Activated CD8-positive, alpha-beta T cell treated with anti-CD3 and anti-CD28 coated beads for 36 hours (primary cell): ENCODE measurements around the gene SPATA46. TPM values are rescaled to one million over a fixed set of nuclear protein-coding genes. Genes with fewer than 3 reads are reported as not detected.

Experiments
- ATAC-seq: fragments of 200-7000 bp; cut with Tn5 transposase; one replicate; pipeline ENCODE4 v1.10.0; 2021; ENCODE audit warnings: mild to moderate bottlenecking, moderate library complexity
- CTCF ChIA-PET: fragments of 350-600 bp; sonication (Branson Sonifier 250); formaldehyde crosslinking; loops from one replicate; lab custom pipeline; 2021; ENCODE audit warnings: antibody characterized with exemption; lab: Charles Lee
- POLR2A ChIA-PET: fragments of 350-600 bp; sonication (Branson Sonifier 250); formaldehyde crosslinking; loops from one replicate; lab custom pipeline; 2021; ENCODE audit warnings: antibody characterized with exemption; lab: Charles Lee
- DNase-seq: peaks from one replicate; pipeline ENCODE4 v3.0.0-alpha.2; 2020
- H3K27ac Mint-ChIP-seq: one replicate; pipeline ENCODE4 v1.8.0; 2021; ENCODE audit warnings: mild to moderate bottlenecking, mixed read lengths
- H3K27me3 Mint-ChIP-seq: one replicate; pipeline ENCODE4 v1.8.0; 2021; ENCODE audit warnings: mixed read lengths
- H3K36me3 Mint-ChIP-seq: one replicate; pipeline ENCODE4 v1.8.0; 2021; ENCODE audit warnings: low read depth, mixed read lengths
- H3K4me1 Mint-ChIP-seq: one replicate; pipeline ENCODE4 v1.8.0; 2021; ENCODE audit warnings: low read depth, mixed read lengths
- H3K4me3 Mint-ChIP-seq: one replicate; pipeline ENCODE4 v1.8.0; 2021; ENCODE audit warnings: mild to moderate bottlenecking, moderate library complexity, mixed read lengths
- H3K9me3 Mint-ChIP-seq: one replicate; pipeline ENCODE4 v1.8.0; 2021; ENCODE audit warnings: mixed read lengths
- CTCF ChIP-seq: fragments of 200-600 bp; IDR thresholded peaks from one replicate; pipeline ENCODE4 v1.8.0; 2022; ENCODE audit warnings: antibody characterized with exemption, mild to moderate bottlenecking
- intact Hi-C: fragments of 100-400 bp; cut with micrococcal nuclease; formaldehyde crosslinking; loops from one replicate; pipeline ENCODE4 v1.10.0; 2022
- total RNA-seq, 2 experiments: library from RNA; stranded (reverse); gene quantifications; one replicate each; pipeline ENCODE4 v1.2.3, GENCODE V29; 2021

The SPATA46 gene
- total RNA-seq, 2 experiments from 2014 or later = not detected

- H3K4me1 Mint-ChIP-seq = no peaks in the 10 kb centered on the region
- no peaks in the 10 kb centered on the region for H3K9me3 Mint-ChIP-seq
- ChIA-PET POLR2A (no interaction called here), CTCF (no interaction called here)
- no peak for TF ChIP-seq CTCF
- H3K27ac Mint-ChIP-seq = no peak overlapping the region
- DNase-seq (no peak), ATAC-seq (no peak)
- H3K36me3 Mint-ChIP-seq = no peaks in the 10 kb centered on the region
- no peak overlapping the region for H3K4me3 Mint-ChIP-seq
- peaks cover 7% of the 10 kb centered on the region for H3K27me3 Mint-ChIP-seq
- intact Hi-C loops = no loop called here
Measured at GRCh38 chr1:162388083-162388594, 11.5 kb upstream of the SPATA46 start.

GRCh38 chr1:162387226-162388082, 10.8 kb upstream of the SPATA46 start:
- POLR2A ChIA-PET = interaction anchor here (0.6 kb wide), 1 partner anchor 31 kb away, joined by 3 read pairs; no protein-coding TSS in a partner anchor

GRCh38 chr1:162386292-162387225, 9.9 kb upstream of the SPATA46 start:
- no peak for TF ChIP-seq CTCF
- intact Hi-C loops = no loop called here
- no peaks in the 10 kb centered on the region for H3K4me1 Mint-ChIP-seq
- ChIA-PET CTCF (no interaction called here), POLR2A (interaction anchor here (0.6 kb wide), 1 partner anchor 32 kb away, joined by 3 read pairs; no protein-coding TSS in a partner anchor)
- no peaks in the 10 kb centered on the region for H3K9me3 Mint-ChIP-seq
- H3K27me3 Mint-ChIP-seq = peaks cover 6% of the 10 kb centered on the region
- H3K4me3 Mint-ChIP-seq = no peak overlapping the region
- ATAC-seq (no peak), DNase-seq (no peak)
- H3K27ac Mint-ChIP-seq = no peak overlapping the region
- no peaks in the 10 kb centered on the region for H3K36me3 Mint-ChIP-seq

More at GRCh38 chr1:162387226-162388082, 10.8 kb upstream of the SPATA46 start:
- Mint-ChIP-seq H3K27ac (no peak overlapping the region), H3K27me3 (peaks cover 7% of the 10 kb centered on the region), H3K4me3 (no peak overlapping the region), H3K36me3 (no peaks in the 10 kb centered on the region), H3K4me1 (no peaks in the 10 kb centered on the region), H3K9me3 (no peaks in the 10 kb centered on the region)
- intact Hi-C loops = no loop called here
- no peak for TF ChIP-seq CTCF
- DNase-seq = no peak
- CTCF ChIA-PET = no interaction called here
- no peak for ATAC-seq

GRCh38 chr1:162385702-162386101, 9.0 kb upstream of the SPATA46 start:
- no peak for DNase-seq
- TF ChIP-seq CTCF = no peak
- Mint-ChIP-seq H3K27me3 (peaks cover 6% of the 10 kb centered on the region), H3K9me3 (no peaks in the 10 kb centered on the region), H3K36me3 (no peaks in the 10 kb centered on the region), H3K27ac (no peak overlapping the region), H3K4me1 (no peaks in the 10 kb centered on the region), H3K4me3 (no peak overlapping the region)
- ATAC-seq = no peak
- POLR2A ChIA-PET = no interaction called here
- intact Hi-C loops = no loop called here
- CTCF ChIA-PET = no interaction called here
